PC-3 (cell line): ENCODE data around the gene BCAS3.

Source experiments
- EZH2 ChIP-seq: fragments of 300-600 bp; sonication (generic); IDR thresholded peaks from one replicate; pipeline ENCODE4 v1.6.1; 2017; ENCODE audit warnings: antibody characterized with exemption, mild to moderate bottlenecking, low read length; ENCODE audit not compliant: unreplicated experiment
- EZH2phosphoT487 ChIP-seq: fragments of 300-600 bp; sonication (generic); IDR thresholded peaks from 2 replicates; pipeline ENCODE4 v1.6.1; 2018; ENCODE audit warnings: mild to moderate bottlenecking, antibody characterized with exemption, low read length, borderline replicate concordance
- TF ChIP-seq, protein P1 (sequence below): fragments of 300-600 bp; sonication (generic); conservative IDR thresholded peaks from 2 replicates; pipeline ENCODE4 v1.5.1; 2017; ENCODE audit warnings: antibody characterized with exemption, low read depth, mild to moderate bottlenecking, low read length

DNA sequence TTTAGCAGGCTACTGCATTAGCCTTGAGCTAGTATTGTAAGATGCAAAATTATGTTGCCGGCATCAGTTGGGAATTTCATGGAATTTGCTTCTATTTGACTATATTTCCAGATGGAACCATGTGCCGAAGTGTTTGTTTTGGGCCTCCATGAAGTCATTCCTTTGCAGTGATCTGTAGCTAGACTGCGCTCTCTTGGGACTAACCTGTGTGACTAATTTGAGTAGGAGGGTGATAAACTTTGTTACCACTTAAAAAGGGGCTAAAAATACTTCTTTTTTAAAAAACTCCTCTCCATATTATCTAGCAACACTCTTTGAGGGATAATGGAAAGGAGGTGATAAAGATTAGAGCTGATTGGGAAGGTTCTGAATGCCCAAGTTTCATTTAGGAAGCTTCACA, 555.2 kb downstream of the BCAS3 start:
- TF ChIP-seq, protein P1, sequence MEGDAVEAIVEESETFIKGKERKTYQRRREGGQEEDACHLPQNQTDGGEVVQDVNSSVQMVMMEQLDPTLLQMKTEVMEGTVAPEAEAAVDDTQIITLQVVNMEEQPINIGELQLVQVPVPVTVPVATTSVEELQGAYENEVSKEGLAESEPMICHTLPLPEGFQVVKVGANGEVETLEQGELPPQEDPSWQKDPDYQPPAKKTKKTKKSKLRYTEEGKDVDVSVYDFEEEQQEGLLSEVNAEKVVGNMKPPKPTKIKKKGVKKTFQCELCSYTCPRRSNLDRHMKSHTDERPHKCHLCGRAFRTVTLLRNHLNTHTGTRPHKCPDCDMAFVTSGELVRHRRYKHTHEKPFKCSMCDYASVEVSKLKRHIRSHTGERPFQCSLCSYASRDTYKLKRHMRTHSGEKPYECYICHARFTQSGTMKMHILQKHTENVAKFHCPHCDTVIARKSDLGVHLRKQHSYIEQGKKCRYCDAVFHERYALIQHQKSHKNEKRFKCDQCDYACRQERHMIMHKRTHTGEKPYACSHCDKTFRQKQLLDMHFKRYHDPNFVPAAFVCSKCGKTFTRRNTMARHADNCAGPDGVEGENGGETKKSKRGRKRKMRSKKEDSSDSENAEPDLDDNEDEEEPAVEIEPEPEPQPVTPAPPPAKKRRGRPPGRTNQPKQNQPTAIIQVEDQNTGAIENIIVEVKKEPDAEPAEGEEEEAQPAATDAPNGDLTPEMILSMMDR = no peak
- TF ChIP-seq EZH2phosphoT487 = no peak
- no peak for TF ChIP-seq EZH2
